HG03135 (cell line): ENCODE results near the gene GALNT2.

Source experiments
- ATAC-seq: cut with Tn5 transposase; IDR thresholded peaks from one replicate; pipeline ENCODE4 v1.9.1; 2021; ENCODE audit warnings: mild to moderate bottlenecking, moderate library complexity; ENCODE audit not compliant: unreplicated experiment

The GALNT2 gene

DNA sequence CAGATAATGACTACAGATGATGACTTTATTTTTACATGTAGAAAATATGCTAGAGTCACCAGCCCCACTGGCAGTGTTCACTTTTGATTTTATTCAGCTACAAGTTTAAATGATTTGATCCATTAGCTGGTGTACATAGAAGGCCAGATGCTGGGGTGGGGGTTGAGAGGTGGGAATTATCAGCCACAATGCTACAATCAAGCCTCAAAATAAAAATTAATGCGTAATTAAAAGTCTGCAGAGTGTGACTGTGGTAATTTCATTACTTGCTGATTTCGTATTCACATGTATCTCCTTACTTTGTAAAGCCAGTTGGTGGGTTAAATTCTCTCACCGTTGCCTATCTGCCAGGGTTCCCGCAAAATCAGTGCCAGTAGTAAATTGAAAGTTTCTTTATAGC, 109.3 kb downstream of the GALNT2 start:
- ATAC-seq = no peak

GRCh38 chr1:230176871-230177411, 109.9 kb downstream of the GALNT2 start:
- no peak for ATAC-seq

DNA sequence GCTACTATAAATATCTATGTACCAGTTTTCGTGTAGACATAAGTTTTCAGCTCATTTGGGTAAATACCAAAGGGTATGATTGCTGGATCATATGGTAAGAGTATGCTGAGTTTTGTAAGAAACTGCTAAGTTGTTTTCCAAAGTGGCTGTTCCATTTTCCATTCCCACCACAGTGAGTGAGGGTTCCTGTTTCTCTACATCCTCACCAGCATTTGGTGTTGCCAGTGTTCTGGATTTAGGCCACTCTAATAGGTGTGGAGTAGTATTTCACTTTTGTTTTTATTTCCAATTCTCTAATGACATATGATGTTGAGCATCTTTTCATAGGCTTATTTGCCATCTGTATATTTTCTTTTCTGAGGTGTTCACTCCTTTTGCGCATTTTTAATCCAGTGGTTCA, 112.2 kb downstream of the GALNT2 start:
- no peak for ATAC-seq

DNA sequence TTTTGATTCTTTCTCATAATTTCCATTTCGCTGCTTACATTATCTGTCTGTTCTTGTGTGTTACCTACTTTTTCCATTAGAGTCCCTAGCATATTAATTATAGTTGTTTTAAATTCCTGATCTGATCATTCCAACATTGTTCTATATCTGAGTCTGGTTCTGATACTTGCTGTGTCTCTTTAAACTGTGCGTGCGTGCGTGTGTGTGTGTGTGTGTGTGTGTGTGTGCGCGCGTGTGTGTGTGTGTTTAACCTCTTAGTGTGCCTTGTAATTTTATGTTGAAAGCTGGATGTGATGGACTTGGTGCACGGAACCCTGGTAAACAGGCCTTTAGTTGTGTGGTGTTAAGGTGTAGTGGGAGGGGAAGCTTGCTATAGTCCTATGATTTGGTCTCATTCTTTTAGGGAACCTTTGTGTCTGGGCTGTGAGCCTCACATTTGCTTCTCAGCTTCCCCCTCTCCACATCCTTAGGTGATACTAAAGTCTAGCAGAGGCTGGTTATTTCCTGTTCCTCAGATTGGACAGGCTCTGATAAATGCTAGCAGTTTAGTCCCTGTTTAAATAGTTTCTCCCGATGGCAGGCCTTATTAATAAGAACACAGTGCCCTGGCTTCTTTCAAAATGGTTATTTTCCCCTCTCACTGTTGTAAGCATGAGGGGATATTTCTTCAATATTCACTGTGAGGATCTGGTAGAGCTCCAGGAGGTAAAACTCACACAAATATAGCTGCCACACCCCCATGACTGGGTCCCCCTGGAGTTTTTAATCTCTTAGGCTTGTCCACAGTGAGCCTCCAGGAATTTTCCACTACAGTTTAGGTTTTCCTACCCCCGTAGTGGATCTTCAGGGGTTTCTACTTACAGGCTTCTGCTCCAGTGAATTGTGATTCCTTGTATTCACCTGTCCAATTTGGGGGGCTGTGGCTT, 118.3 kb downstream of the GALNT2 start:
- no peak for ATAC-seq

- no peak for ATAC-seq
Observed at GRCh38 chr1:230186003-230186863, 119.2 kb downstream of the GALNT2 start.

DNA sequence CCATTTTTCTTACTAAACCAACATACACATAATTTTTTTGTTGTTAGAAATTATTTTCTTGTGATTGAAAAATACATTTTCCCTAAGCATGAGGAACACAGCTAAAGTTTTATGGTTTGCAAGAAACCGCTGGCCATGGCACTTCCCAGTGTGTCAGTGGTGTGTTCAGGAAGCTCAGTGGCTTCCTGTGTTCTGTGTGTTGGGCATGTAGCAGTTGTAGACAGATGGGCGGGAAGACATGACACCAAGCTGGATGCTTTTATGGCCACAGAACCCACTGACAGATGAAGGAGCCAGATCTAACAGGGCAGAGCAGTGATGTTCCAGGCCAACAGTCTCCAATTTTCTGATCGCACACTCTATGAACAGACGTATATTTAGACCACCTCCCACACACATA, 119.8 kb downstream of the GALNT2 start:
- no peak for ATAC-seq

DNA sequence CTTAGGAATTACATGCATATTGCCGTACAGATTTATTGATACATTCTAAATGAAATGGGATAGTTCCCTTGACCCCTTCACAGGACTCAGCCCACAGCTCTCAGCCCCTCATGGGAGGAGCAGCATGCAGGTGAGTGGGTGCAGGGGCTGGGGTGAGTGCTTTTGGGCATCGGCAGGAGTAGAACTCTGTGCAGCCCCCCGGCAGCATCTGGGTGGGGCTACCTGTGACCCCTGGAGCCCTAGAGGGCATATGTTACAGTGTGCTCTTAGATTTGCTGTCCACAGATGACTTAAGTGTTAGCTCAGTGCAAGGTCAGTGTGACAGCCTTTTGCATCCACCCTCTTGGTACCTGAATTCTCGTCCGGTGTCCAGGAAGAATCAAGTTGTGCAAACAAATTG, 120.3 kb downstream of the GALNT2 start:
- no peak for ATAC-seq

DNA sequence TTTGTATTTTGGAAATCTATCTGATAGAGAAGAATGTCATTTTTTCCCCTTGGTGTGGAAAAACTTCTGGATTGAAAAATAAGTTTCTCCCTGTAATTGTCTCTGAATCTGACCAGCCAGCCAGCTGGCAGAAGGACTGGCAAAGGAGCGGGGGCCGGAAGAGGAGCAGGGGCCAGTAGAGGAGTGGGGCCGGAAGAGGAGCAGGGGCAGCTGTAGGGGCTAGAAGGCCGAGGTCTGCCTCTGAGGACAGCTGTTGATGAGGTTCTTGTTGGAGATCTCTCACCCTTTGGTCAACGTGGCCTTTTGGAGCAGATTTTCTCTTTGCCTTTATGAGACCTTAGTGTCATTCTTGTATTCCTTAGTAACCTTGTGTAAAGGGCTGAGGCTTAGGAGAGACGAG, 121.8 kb downstream of the GALNT2 start:
- no peak for ATAC-seq

DNA sequence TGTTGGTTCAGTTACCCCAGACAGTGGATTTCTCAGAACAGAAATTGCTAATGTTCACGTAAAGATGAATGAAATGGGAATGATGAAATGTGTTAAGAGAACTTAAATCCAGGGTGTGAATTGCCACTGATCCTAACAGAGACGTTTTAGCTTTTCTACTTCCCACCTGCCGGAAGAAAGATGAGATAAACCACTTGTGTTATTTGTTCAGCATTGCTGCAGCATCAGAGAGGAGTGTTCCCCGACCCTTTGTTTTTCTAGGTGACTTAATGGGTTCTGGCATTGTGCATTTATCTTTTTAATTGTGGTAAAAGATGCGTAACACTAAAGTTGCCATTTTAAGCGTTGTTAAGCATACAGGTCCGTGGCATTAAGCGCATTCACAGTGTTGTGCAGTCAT, 122.3 kb downstream of the GALNT2 start:
- ATAC-seq = no peak

- no peak for ATAC-seq
Observed at GRCh38 chr1:230189824-230190223, 122.8 kb downstream of the GALNT2 start.

DNA sequence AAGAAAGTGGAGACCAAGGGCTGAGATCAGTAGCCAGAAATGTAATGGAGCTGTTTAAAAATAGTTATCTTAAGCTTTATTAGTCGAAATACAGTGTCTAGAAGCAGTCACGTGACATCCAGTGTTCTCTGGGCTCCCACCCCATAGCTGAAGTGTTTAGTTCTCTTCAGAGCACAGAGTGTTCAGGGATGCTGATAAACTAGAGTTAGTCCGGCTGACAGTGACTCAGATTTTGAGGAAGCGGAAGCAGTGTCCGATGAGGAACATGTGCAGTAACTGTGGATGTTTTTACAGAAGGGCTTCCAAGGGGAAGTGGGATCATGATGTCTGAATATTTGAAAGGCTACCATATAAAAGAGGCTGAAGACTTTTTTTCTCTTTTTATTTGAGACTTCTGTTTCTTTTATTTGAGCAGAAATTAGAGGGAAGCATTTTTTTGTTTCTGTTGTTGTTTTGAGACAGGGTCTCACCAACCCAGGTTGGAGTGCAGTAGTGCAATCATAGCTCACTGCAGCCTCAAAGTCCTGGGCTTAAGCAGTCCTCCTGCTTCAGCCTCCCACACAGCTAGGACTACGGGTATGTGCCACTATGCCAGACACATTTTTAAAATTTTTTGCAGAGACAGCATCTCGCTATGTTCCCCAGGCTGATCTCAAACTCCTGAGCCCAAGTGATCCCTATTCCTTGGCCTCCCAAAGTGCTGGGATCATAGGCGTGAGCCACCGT, 124.2 kb downstream of the GALNT2 start:
- ATAC-seq = no peak

DNA sequence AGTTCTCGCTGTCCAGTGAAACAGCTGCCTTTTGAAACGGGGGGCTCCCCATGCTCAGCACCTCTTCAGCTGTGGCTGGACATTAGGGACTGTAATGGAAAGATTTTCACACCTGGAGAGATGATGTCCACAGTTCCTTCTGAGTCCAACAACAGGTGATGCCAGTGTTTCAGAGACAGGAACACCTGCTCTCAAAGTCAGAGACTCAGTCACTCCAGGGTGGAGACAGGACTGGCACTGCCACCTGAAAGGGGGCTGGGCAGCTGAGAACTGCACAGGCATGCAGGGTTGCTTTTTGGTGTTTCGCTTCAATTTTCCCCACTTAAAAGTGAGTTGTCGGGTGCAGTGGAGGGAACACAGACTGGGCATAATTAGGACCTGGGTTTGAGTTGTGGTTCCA, 124.8 kb downstream of the GALNT2 start:
- ATAC-seq = no peak

DNA sequence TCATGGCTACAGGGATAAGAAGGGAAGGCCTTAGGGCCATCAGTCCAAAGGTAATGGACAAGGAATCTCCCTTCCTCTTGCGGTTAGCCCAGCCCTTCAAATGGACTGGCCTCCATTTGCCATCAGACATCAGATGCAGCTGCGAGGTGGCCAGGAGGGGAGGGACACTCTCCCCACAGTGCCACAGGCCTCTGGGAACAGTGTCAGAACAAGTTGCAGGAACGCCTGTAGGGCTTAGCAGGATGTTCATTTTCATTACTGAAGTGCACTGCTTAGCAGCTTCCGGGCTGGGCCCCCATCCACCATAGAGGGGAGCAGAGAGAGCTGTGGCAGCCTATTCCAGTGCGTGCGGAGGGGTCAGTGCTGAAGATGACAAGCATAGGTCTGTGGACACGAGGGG, 127.5 kb downstream of the GALNT2 start:
- no peak for ATAC-seq

GRCh38 chr1:230195199-230195598, 128.2 kb downstream of the GALNT2 start:
- ATAC-seq = no peak

- no peak for ATAC-seq
Observed at GRCh38 chr1:230196077-230196476, 129.0 kb downstream of the GALNT2 start.

DNA sequence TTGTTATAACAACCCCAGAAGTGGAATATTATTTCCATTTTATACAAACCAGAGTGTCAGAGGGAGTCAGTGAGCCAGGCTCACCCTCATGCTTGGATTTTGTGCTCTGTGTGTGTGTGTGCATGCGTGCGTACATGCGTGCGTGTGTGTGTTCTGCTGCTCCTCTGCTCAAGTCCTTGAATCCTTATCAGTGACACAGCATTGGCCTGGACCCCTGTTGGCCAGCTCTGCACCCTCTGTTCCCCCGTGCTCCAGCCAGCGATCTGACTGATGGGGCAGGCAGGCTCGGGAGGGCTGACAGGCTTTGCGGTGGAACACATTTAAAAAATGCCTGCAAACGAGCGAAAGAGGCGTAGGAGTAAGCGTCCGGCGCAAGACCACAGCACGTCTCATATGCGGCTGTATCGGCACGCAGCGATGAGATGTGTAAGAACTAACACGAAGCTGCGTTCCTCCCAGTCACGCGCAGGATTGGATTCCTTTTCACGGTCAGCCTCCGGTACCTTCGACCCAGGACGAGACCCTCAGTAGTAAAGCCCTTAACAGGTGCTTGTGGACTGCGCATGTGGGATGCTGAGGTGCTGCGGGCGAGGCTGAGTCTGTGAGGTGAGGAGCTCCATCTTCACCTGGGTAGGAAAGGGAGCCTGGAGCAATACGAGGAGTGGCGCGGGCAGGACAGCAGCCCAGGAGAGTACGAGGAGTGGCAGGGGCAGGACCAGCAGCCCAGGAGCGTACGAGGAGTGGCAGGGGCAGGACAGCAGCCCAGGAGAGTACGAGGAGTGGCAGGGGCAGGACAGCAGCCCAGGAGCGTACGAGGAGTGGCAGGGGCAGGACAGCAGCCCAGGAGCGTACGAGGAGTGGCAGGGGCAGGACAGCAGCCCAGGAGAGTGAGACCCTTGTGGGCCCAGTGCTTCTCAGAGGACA, 130.9 kb downstream of the GALNT2 start:
- ATAC-seq = no peak

GRCh38 chr1:230199034-230199433, 132.0 kb downstream of the GALNT2 start:
- no peak for ATAC-seq

GRCh38 chr1:230199554-230199953, 132.5 kb downstream of the GALNT2 start:
- ATAC-seq = no peak

- ATAC-seq = no peak
Observed at GRCh38 chr1:230200276-230200675, 133.2 kb downstream of the GALNT2 start.

DNA sequence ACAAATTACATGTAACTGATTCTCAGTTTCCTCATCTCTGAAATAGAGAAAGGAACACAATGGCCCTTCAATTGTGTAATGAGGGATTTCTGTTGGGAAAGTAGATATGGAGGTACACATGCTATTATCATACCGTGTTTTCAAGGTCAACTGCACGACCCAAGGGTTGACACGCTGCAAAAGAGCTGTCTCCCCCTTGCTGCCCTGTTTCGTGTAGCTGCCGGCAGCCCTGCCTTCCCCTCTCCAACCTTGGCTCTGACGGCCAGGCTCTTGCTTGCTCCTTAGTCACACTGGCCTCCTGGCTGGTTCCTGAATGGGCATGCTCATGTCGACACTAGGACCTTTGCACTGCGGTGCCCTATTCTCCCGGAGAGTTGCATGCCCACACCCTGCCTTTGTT, 134.4 kb downstream of the GALNT2 start:
- no peak for ATAC-seq
